Midbrain (tissue), 1 donor: ENCODE data around the gene TMEM44.
A peak's percentile ranks its signal among the peaks of the same experiment; 100 is the strongest.

ENCODE experiments used
- DNase-seq: peaks from one replicate; lab custom pipeline; 2025; lab: John Stamatoyannopoulos, UW

The TMEM44 gene

GRCh38 chr3:194577986-194578905 is 55.0 kb downstream of the TMEM44 start:
- no peak for DNase-seq

- no peak for DNase-seq
These were observed 57.6 kb downstream of the TMEM44 start for GRCh38 chr3:194575484-194576210.

GRCh38 chr3:194574639-194575483 is 58.4 kb downstream of the TMEM44 start:
- DNase-seq, result no peak

GRCh38 chr3:194573680-194574437 is 59.4 kb downstream of the TMEM44 start:
- peak; percentile 34 for DNase-seq

- DNase-seq, result no peak
These were observed 60.2 kb downstream of the TMEM44 start for GRCh38 chr3:194572944-194573491.

GRCh38 chr3:194572143-194572789 is 61.0 kb downstream of the TMEM44 start:
- no peak for DNase-seq

GRCh38 chr3:194571491-194572142 is 61.6 kb downstream of the TMEM44 start:
- DNase-seq, result no peak

- DNase-seq, result no peak
These were observed 62.3 kb downstream of the TMEM44 start for GRCh38 chr3:194570898-194571297.

GRCh38 chr3:194570235-194570634 is 63.0 kb downstream of the TMEM44 start:
- peak; percentile 22 for DNase-seq

- no peak for DNase-seq
These were observed 64.0 kb downstream of the TMEM44 start for GRCh38 chr3:194569252-194569651.

GRCh38 chr3:194565597-194566190 is 67.5 kb downstream of the TMEM44 start:
- no peak for DNase-seq

GRCh38 chr3:194562986-194563385 is 70.2 kb downstream of the TMEM44 start:
- no peak for DNase-seq

- DNase-seq, result no peak
These were observed 71.8 kb downstream of the TMEM44 start for GRCh38 chr3:194561306-194561974.

- DNase-seq, result no peak
These were observed 73.2 kb downstream of the TMEM44 start for GRCh38 chr3:194560047-194560446.

GRCh38 chr3:194559530-194559929 is 73.7 kb downstream of the TMEM44 start:
- DNase-seq, result no peak

GRCh38 chr3:194556086-194557056 is 76.8 kb downstream of the TMEM44 start:
- no peak for DNase-seq

- DNase-seq, result no peak
These were observed 77.8 kb downstream of the TMEM44 start for GRCh38 chr3:194555175-194556062.
